Uterus (tissue), 4 donors: ENCODE data around the gene FUT3. TPM values are rescaled to one million over a fixed set of nuclear protein-coding genes. Genes with fewer than 3 reads are reported as not detected.
"Not testable (repeated sequence)": the region's sequence is repeated elsewhere in the genome, so short reads cannot be mapped to it uniquely, and the experiment has no call there.

Experiments
- DNase-seq, 2 donors: peaks; one replicate each; pipeline ENCODE4 v3.0.0-alpha.2; 2019 to 2020
- H3K27ac ChIP-seq, 2 donors: fragments of 200-600 bp; sonication (generic); 1 replicate in 1 of 2; 2 replicates in 1 of 2; pipeline ENCODE4 v1.5.1; 2016 to 2018
- H3K27me3 ChIP-seq, 2 donors: fragments of 200-600 bp; sonication (generic); one replicate each; pipeline ENCODE4 v1.5.1; 2018 to 2019; ENCODE audit warnings: control low read depth in 1 of 2
- H3K36me3 ChIP-seq, 2 donors: fragments of 200-600 bp; sonication (generic); one replicate each; pipeline ENCODE4 v1.5.1; 2019; ENCODE audit warnings: control low read depth in 1 of 2
- H3K4me1 ChIP-seq, 2 donors: fragments of 200-600 bp; sonication (generic); one replicate each; pipeline ENCODE4 v1.5.1; 2018 to 2019; ENCODE audit warnings: control low read depth in 1 of 2
- H3K4me3 ChIP-seq, 2 donors: fragments of 200-600 bp; sonication (generic); 1 replicate in 1 of 2; 2 replicates in 1 of 2; pipeline ENCODE4 v1.5.1; 2018 to 2019; ENCODE audit warnings: mild to moderate bottlenecking in 1 of 2
- H3K9me3 ChIP-seq, 2 donors: fragments of 200-600 bp; sonication (generic); one replicate each; pipeline ENCODE4 v1.5.1; 2019; ENCODE audit warnings: control low read depth in 1 of 2
- POLR2A ChIP-seq, 2 donors: fragments of 450-650 bp; IDR thresholded peaks; one replicate each; pipeline ENCODE4 v1.6.1; 2016; ENCODE audit warnings: antibody characterized with exemption in 2 of 2, mild to moderate bottlenecking in 1 of 2, moderate library complexity in 1 of 2
- intact Hi-C: fragments of 100-400 bp; cut with DNase I; formaldehyde crosslinking; loops from one replicate; pipeline ENCODE4 v1.15.1; 2023; ENCODE audit warnings: low total_unique reads
- total RNA-seq, 4 donors: library from RNA; depleted of rRNA in 3 of 4; stranded (reverse); fragments of >200 nt in 3 of 4; gene quantifications; one replicate each; pipeline versions ENCODE4 v1.1.0 to v1.2.4, GENCODE V29; 2014 to 2023
- TF ChIP-seq, protein P1 (sequence below), 4 experiments: fragments of 200-600 bp in 2 of 4; fragments of 450-650 bp in 2 of 4; sonication (generic) in 2 of 4; IDR thresholded peaks; one replicate each; pipeline ENCODE4 v1.5.1; 2016 to 2019; ENCODE audit warnings: antibody characterized with exemption in 4 of 4, mild to moderate bottlenecking in 2 of 4, moderate library complexity in 1 of 4
- donor health status: DM: yes; HTN: yes; CAD: no.

Gene FUT3
- total RNA-seq, 4 donors from 2014 or later = 0.29 TPM; not detected in 3

DNA sequence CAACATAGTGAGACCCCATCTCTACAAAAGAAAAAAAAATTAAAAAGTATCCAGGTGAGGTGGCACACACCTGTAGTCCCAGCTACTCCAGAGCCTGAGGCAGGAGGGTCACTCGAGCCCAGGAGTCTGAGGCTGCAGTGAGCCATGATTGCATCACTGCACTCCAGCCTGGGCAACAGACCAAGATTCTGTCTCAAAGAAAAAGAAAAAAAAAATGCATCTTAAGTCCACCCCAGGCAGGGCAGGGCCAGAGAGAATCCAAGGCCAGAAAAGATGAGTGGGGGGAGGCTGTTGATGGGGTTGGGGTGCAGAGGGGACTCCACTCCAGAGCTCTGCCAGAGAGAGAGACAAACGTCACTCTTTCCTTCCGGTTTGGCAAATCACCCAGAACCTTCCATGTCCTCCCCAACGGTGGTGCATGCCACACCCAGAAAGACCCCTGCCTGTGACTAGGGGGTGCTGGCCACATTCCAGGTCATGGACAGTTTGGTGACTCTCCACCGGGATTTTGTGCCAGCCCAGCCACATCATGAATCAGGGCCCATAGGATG is 431 bp downstream of the FUT3 start:
- DNase-seq = peak; percentile 39 to 57

DNA sequence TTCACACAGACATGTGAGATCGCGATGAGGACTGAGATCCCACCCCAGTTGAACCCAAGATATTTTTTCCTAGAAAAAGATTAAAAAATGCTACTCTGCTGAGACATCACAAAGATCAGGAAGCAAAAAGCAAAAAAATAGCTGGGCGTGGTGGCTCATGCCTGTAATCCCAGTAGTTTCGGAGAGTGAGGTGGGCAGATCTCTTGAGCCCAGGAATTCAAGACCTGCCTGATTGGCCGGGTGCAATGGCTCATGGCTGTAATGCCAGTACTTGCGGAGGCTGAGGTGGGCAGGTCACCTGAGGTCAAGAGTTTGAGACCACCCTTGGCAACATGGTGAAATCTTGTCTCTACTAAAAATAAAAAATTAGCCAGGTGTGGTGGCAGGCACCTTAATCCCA is 1.1 kb downstream of the FUT3 start:
- intact Hi-C loops = no loop called here
- no peak overlapping the region for H3K4me3 ChIP-seq
- no peak overlapping the region for H3K27ac ChIP-seq
- no peaks in the 10 kb centered on the region for H3K9me3 ChIP-seq
- H3K36me3 ChIP-seq = no peaks in the 10 kb centered on the region
- no peaks in the 10 kb centered on the region for H3K27me3 ChIP-seq
- no peak for DNase-seq
- TF ChIP-seq POLR2A (IDR thresholded peaks at IDR 0.05) = no peak
- TF ChIP-seq, protein P1, sequence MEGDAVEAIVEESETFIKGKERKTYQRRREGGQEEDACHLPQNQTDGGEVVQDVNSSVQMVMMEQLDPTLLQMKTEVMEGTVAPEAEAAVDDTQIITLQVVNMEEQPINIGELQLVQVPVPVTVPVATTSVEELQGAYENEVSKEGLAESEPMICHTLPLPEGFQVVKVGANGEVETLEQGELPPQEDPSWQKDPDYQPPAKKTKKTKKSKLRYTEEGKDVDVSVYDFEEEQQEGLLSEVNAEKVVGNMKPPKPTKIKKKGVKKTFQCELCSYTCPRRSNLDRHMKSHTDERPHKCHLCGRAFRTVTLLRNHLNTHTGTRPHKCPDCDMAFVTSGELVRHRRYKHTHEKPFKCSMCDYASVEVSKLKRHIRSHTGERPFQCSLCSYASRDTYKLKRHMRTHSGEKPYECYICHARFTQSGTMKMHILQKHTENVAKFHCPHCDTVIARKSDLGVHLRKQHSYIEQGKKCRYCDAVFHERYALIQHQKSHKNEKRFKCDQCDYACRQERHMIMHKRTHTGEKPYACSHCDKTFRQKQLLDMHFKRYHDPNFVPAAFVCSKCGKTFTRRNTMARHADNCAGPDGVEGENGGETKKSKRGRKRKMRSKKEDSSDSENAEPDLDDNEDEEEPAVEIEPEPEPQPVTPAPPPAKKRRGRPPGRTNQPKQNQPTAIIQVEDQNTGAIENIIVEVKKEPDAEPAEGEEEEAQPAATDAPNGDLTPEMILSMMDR (IDR thresholded peaks at IDR 0.05) = no peak
- no peaks in the 10 kb centered on the region for H3K4me1 ChIP-seq

More for the DNA sequence above, 431 bp downstream of the FUT3 start:
- Histone ChIP-seq H3K4me1 (no peaks in the 10 kb centered on the region), H3K9me3 (no peaks in the 10 kb centered on the region), H3K27ac (no peak overlapping the region), H3K36me3 (no peaks in the 10 kb centered on the region), H3K27me3 (no peaks in the 10 kb centered on the region), H3K4me3 (no peak overlapping the region)
- no peak for TF ChIP-seq POLR2A (IDR thresholded peaks at IDR 0.05)
- TF ChIP-seq, protein P1 (IDR thresholded peaks at IDR 0.05) = no peak
- intact Hi-C loops = no loop called here

DNA sequence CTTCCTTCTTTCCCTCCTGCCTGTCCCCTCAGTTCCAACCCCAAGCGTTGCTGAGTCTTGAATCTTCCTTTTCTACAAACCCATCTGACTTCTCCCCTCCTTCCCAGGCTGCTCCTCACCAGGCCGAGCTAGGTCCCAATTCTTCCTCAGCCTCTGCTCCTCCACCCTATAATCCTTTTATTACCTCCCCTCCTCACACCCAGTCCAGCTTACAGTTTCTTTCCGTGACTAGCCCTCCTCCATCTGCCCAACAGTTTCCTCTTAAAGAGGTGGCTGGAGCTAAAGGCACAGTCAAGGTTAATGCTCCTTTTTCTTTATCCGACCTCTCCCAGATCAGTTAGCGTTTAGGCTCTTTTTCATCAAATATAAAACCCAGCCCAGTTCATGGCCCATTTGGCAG is 2.6 kb downstream of the FUT3 start:
- DNase-seq, H3K27ac ChIP-seq, H3K4me1 ChIP-seq, H3K27me3 ChIP-seq, H3K36me3 ChIP-seq, H3K9me3 ChIP-seq, H3K4me3 ChIP-seq, intact Hi-C loops: not testable (repeated sequence)

DNA sequence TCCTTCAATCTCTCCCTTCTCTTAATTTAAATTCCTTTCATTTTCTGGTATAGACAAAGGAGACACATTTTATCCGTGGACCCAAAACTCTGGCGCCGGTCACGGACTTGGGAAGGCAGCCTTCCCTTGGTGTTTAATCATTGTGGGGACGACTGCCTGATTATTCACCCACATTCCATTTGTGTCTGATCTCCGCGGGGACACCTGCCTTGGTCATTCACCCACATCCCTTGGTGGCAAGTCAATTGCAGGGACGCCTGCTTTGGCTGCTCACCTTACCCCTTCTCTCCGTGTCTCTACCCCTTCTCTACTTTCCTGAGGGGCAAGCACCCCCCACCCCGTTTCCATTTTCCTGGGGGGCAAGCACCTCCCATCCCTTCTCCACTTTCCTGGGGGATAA is 3.4 kb downstream of the FUT3 start:
- H3K9me3 ChIP-seq, H3K27ac ChIP-seq, H3K4me3 ChIP-seq, intact Hi-C loops, DNase-seq, H3K36me3 ChIP-seq, H3K4me1 ChIP-seq, H3K27me3 ChIP-seq: not testable (repeated sequence)

DNA sequence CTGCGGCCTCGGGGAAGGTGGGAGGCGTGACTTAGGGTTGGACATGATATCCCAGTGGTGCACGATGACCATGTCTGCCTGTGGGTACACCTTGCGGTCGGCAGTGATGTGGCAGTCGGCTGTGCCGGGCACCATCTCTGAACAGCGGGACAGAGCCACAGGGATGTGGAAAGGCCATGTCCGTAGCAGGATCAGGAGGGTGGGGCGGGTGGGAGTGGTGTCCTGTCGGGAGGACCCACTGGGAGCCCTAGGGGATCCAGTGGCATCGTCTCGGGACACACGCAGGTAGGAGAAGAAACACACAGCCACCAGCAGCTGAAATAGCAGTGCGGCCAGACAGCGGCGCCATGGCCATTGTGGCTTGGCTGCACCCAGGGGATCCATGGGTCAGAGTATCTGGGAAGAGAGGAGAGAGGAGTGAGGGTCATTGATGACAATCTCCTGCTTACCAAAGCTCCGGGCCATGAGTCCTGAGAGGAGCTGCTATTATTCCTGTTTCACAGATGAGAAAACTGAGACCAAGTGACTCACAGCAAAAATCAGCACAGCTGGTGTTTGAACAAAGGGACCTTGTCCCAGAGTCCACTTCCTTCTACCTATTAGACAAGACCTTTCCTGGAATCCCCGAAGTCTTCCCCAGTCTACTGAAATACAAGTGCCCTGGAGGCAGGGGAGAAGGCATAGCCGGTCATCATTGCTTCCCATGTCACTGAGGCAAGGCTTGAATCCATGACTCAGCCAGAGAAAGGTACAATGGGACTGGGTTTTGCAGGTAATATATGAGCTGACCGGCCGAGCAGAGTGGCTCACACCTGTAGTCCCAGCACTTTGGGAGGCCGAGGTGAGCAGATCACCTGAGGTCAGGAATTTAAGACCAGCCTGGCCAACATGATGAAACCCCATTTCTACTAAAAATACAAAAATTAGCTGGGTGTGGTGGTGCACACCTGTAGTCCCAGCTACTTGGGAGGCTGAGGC is 6.5 kb downstream of the FUT3 start:
- Histone ChIP-seq H3K4me3 (no peak overlapping the region), H3K9me3 (no peaks in the 10 kb centered on the region), H3K27ac (no peak overlapping the region), H3K27me3 (no peaks in the 10 kb centered on the region), H3K36me3 (no peaks in the 10 kb centered on the region), H3K4me1 (no peaks in the 10 kb centered on the region)
- no peak for DNase-seq
- TF ChIP-seq, protein P1 (IDR thresholded peaks at IDR 0.05) = no peak
- no peak for TF ChIP-seq POLR2A (IDR thresholded peaks at IDR 0.05)
- intact Hi-C loops = no loop called here

DNA sequence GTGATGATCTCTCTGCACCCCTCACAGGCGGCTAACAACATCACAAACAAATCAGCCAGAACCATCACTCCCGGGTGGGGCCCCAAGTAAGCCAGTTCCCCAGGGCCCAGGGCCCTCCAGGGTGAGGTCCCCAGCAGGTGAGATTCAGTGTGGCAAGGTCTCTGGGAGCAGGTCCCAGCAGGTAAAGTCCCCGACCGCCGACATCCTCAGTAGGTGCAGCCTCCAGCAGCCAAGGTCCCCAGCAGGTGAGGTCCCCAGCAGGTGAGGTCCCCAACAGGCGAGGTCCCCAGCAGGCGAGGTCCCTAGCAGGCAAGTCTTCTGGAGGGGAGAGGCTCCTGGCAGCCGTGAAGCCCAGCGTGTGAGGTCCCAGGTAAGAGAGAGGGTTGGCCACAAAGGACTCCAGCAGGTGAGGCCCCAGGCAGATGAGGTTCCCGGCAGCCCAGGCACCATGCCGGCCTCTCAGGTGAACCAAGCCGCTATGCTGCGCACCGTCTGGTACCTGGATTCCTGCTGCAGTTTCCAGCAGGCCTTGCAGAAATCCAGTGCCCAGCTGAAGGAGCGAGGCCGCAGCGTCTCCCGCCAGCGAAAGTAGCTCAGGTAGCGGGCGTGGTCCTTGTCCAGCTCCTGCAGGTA is 7.8 kb downstream of the FUT3 start:
- no peaks in the 10 kb centered on the region for H3K4me1 ChIP-seq
- no peak for DNase-seq
- no peaks in the 10 kb centered on the region for H3K27me3 ChIP-seq
- H3K36me3 ChIP-seq = no peaks in the 10 kb centered on the region
- TF ChIP-seq POLR2A (IDR thresholded peaks at IDR 0.05) = no peak
- TF ChIP-seq, protein P1 (IDR thresholded peaks at IDR 0.05) = no peak
- no peak overlapping the region for H3K4me3 ChIP-seq
- H3K27ac ChIP-seq = no peak overlapping the region
- H3K9me3 ChIP-seq = no peaks in the 10 kb centered on the region
- intact Hi-C loops = no loop called here

DNA sequence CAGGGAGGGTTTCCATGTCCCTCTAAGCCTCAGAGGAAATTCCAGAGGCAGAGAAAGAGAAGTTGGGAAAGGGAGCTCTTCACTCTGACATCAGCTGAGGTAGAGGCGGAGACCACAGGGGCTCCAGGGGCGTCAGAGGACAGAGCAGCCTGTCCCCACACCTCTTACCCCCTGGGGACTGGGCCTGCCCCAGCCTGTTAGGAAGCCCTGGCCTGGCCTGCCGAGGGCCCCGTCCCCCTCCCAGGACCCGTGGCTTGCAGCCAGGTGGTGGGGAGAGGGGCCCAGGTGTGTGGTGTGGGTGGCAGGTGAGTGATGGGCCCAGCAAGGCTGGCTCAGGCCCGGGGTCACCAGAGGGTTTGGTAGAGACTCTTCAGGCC is 9.5 kb downstream of the FUT3 start:
- DNase-seq, intact Hi-C loops, H3K36me3 ChIP-seq, H3K27ac ChIP-seq, H3K27me3 ChIP-seq, H3K4me1 ChIP-seq, H3K4me3 ChIP-seq, H3K9me3 ChIP-seq: not testable (repeated sequence)
